Duodenal mucosa (tissue), 2 donors: ENCODE measurements around the gene ESM1.
"Not testable (repeated sequence)": the region's sequence is repeated elsewhere in the genome, so short reads cannot be mapped to it uniquely, and the experiment has no call there.

Experiments used
- H3K27ac ChIP-seq: one replicate; pipeline ENCODE4 v1.7.0; 2013; ENCODE audit warnings: low read depth, low read length
- H3K27me3 ChIP-seq, 2 donors: one replicate each; pipeline ENCODE4 v1.7.0; 2013; ENCODE audit warnings: low read length in 2 of 2, control low read depth in 1 of 2; ENCODE audit not compliant: insufficient read depth in 2 of 2, control insufficient read depth in 1 of 2
- H3K36me3 ChIP-seq, 2 donors: one replicate each; pipeline ENCODE4 v1.7.0; 2013; ENCODE audit warnings: low read length in 2 of 2, control low read depth in 1 of 2; ENCODE audit not compliant: insufficient read depth in 2 of 2, control insufficient read depth in 1 of 2
- H3K4me1 ChIP-seq, 2 donors: one replicate each; pipeline ENCODE4 v1.7.0; 2013; ENCODE audit warnings: low read length in 2 of 2, control low read depth in 1 of 2; ENCODE audit not compliant: insufficient read depth in 2 of 2, control insufficient read depth in 1 of 2
- H3K4me3 ChIP-seq, 2 donors: one replicate each; pipeline ENCODE4 v1.7.0; 2013; ENCODE audit warnings: low read length in 2 of 2, low read depth in 1 of 2
- H3K9ac ChIP-seq, 2 donors: one replicate each; pipeline ENCODE4 v1.7.0; 2013; ENCODE audit warnings: low read length in 2 of 2, low read depth in 1 of 2
- H3K9me3 ChIP-seq, 2 donors: one replicate each; pipeline ENCODE4 v1.7.0; 2013; ENCODE audit warnings: low read length in 2 of 2, control low read depth in 1 of 2; ENCODE audit not compliant: control insufficient read depth in 1 of 2

Gene ESM1

DNA sequence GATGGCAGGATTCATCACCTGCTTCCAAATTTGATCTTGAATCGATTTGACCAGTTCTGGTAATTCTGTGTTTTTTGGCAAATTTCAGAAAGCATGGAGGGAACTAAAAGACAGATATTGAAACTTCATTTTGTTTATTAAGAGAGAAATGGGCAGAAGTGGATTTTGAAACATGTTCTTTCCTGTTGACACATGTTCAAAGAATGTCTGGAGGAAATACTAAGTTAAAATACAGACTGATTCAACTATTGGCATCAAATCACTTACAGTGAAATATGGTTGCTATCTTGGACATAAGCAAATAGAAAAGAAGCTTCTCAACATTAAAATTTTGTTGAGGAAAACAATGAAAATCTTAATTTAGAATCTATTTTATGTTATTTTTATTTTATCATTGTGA is 19.3 kb upstream of the ESM1 start:
- Histone ChIP-seq H3K9ac (no peak overlapping the region), H3K27ac (no peak overlapping the region), H3K27me3 (no peaks in the 10 kb centered on the region), H3K4me3 (no peak overlapping the region), H3K36me3 (no peaks in the 10 kb centered on the region), H3K4me1 (no peaks in the 10 kb centered on the region), H3K9me3 (no peaks in the 10 kb centered on the region)

DNA sequence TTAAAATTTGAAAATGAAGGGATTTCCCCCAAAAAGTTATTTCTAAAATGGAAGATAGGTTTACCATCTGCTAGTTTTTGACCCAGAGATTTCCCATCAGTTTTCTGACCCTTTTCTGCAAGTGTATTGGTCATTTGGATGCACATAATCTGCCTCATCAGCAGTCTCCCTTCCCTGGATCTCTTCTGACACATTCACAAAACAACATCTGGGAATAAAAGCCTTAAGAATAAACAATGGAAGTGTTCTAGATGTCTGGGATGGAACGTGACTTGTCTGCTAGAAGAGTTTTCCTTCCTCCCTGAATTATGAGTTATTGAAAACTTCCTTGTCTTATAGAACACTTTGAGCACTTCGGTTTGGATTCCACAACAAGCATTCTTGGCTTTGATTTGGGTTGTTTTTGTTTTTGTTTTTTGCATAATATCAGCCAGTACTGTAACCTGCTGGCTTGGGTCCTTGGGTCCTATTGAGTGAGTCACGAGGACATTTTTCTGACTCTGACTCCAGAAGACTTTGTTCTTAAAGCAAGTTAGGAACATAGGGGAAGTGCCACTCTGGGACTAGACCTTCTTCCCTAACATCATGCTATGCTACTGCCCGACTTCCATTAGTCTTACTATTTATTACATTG is 18.2 kb upstream of the ESM1 start:
- Histone ChIP-seq H3K9me3 (no peaks in the 10 kb centered on the region), H3K4me1 (no peaks in the 10 kb centered on the region), H3K9ac (no peak overlapping the region), H3K27me3 (no peaks in the 10 kb centered on the region), H3K36me3 (no peaks in the 10 kb centered on the region), H3K27ac (no peak overlapping the region), H3K4me3 (no peak overlapping the region)

DNA sequence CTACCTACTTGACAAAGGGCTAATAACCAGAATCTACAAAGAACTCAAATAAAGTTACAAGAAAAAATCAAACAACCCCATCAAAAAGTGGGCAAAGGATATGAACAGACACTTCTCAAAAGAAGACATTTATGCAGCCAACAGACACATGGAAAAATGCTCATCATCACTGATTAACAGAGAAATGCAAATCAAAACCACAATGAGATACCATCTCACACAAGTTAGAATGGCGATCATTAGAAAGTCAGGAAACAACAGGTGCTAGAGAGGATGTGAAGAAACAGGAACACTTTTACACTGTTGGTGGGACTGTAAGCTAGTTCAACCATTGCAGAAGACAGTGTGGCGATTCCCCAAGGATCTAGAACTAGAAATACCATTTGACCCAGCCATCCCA is 16.8 kb upstream of the ESM1 start:
- not testable (repeated sequence) for H3K27me3 ChIP-seq, H3K4me3 ChIP-seq, H3K9me3 ChIP-seq, H3K4me1 ChIP-seq, H3K36me3 ChIP-seq, H3K9ac ChIP-seq, H3K27ac ChIP-seq

DNA sequence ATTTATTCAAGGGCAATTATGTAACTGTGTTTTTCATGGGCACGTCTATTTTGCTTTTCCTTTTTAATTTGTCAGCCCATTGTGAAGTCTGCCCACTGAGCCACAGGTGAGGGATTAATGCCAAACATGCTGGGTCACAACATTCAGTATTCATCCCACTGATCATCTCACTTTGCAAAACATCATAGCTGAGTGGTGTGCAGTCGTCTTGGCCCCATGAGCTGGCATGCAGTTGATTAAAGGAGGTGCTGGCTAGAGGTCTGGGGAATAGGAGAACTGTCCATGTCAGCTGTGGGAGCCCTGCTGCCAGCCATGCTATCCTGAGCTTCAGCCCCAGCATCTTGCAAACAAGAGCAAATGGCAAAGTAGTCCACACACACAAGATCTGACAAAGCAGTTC is 11.7 kb upstream of the ESM1 start:
- Histone ChIP-seq H3K4me3 (no peak overlapping the region), H3K4me1 (no peaks in the 10 kb centered on the region), H3K9me3 (no peaks in the 10 kb centered on the region), H3K9ac (no peak overlapping the region), H3K27ac (no peak overlapping the region), H3K27me3 (no peaks in the 10 kb centered on the region), H3K36me3 (no peaks in the 10 kb centered on the region)

DNA sequence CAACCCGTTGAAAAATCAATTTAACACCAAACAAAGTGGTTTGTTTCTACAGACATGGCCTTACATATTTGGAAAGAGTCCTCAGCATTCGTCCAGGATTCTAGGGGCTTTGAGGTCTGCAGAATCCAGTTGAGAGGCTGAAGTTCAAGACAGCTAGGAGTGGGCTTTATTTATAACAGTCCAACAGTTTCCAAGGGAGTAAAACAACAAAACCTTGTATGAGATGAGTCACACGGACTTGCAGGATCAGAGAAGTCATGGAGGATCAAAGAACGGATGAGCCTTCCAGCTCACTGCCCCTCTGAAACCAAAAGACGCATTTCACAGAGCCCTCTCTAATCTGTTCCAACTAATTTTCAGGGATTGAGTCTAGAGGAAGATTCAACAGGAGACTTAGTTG is 11.1 kb upstream of the ESM1 start:
- H3K4me3 ChIP-seq, result no peak overlapping the region
- H3K36me3 ChIP-seq, result no peaks in the 10 kb centered on the region
- no peak overlapping the region for H3K27ac ChIP-seq
- H3K4me1 ChIP-seq, result no peaks in the 10 kb centered on the region
- no peak overlapping the region for H3K9ac ChIP-seq
- H3K9me3 ChIP-seq, result no peaks in the 10 kb centered on the region
- no peaks in the 10 kb centered on the region for H3K27me3 ChIP-seq

DNA sequence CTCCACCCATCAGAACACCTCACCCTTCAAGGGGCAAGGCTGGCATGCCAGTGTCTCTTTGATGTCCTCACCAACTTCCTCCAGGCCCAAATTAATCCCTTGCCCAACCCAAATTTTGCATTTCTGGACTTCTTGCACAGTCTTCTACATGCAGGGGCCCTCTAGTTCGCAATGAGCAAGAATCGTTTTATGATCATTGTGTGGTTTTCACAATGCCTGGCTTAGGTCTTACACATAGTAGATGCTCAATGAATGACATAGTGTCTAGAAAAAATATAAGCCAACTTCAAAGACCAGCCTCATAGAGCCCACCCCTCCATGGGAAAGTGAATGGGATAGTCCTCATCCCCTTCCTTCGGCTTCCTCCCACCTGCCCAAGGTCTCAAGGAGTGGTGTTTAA is 9.8 kb upstream of the ESM1 start:
- Histone ChIP-seq H3K27me3 (no peaks in the 10 kb centered on the region), H3K4me3 (no peak overlapping the region), H3K9ac (no peak overlapping the region), H3K4me1 (no peaks in the 10 kb centered on the region), H3K36me3 (no peaks in the 10 kb centered on the region), H3K27ac (no peak overlapping the region), H3K9me3 (no peaks in the 10 kb centered on the region)

DNA sequence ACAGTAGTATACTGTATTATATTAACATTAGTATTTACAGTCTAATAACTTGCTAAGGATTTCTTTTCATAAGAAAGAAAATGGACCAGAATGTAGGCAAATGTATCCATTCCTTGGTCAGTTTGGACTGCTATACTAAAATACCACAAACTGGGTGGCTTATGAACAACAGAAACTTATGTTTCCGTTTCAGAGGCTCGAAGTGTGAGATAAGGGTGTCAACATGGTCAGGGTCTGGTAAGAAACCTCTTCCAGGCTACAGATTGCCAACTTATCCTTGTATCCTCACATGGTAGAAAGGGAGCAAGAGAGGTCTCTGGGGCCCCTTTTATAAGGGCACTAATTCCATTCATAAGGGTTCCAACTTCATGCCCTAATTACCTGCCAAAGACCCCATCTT is 9.2 kb upstream of the ESM1 start:
- Histone ChIP-seq H3K27ac (no peak overlapping the region), H3K27me3 (no peaks in the 10 kb centered on the region), H3K9me3 (no peaks in the 10 kb centered on the region), H3K36me3 (no peaks in the 10 kb centered on the region), H3K4me3 (no peak overlapping the region), H3K9ac (no peak overlapping the region), H3K4me1 (no peaks in the 10 kb centered on the region)

DNA sequence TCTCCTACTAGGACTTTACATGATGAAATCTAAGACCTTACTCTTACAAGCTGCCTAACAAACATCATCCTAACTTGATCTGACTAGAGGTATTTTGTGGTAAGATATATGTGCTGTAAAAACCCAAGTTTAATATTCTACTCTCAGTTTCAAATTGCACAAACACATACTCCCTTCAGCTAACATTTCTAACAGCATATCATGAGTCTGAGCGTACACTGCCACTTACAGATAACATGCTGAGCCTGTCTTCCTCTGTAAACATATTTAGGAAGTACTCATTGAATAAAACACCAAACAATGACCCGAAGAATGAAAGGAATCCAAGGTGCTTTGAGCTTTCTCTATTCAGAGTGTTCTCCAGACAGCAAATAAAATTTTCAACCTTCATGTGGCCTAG is 7.9 kb upstream of the ESM1 start:
- H3K9me3 ChIP-seq, result no peaks in the 10 kb centered on the region
- no peak overlapping the region for H3K27ac ChIP-seq
- no peaks in the 10 kb centered on the region for H3K36me3 ChIP-seq
- no peak overlapping the region for H3K9ac ChIP-seq
- H3K4me1 ChIP-seq, result peaks cover 0 to 4% of the 10 kb centered on the region in 2 donors
- no peaks in the 10 kb centered on the region for H3K27me3 ChIP-seq
- H3K4me3 ChIP-seq, result no peak overlapping the region

DNA sequence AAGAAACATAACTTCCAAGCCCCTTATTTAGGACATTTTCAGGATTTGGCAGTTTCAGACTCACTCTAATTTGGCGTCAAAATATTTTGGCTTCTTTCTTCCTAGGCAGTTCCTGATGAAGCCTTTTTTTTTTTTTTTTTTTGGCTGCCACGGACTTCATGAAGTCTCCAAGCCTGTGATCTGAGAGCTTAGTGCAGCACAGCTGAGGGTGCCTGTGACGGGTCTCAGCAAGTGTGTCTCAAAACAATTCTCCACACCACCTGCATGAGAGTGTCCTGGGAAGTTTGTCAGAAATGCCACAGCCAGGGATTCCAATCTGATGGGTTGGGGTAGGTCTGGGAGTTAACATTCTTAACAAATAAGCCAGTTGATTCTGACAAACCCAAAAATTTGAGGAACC is 6.0 kb upstream of the ESM1 start:
- Histone ChIP-seq H3K9ac (no peak overlapping the region), H3K27me3 (peaks cover 0 to 2% of the 10 kb centered on the region in 2 donors), H3K9me3 (no peaks in the 10 kb centered on the region), H3K4me3 (no peak overlapping the region), H3K36me3 (no peaks in the 10 kb centered on the region), H3K27ac (no peak overlapping the region), H3K4me1 (peaks cover 0 to 4% of the 10 kb centered on the region in 2 donors)

DNA sequence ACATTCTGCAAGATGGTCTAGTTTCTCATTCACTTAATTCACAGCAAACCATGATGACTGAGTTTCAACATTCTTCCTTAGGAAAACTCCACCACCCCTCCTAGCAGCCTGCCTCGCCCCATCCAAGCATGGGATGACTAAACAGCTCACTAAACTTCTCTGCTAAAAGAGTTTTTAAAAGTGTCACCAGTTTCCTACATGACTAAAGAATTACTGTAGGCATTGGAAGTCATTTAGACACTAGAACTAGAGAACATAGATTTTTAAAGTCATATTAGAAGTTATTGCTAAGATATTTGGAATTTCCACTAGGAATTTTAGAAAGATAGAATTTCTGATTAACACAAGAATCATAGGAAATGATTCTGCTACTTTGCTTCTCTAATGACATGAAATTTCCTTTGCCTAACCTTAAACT is 5.5 kb upstream of the ESM1 start:
- Histone ChIP-seq H3K27ac (no peak overlapping the region), H3K9me3 (no peaks in the 10 kb centered on the region), H3K27me3 (peaks cover 0 to 7% of the 10 kb centered on the region in 2 donors), H3K4me1 (peaks cover 0 to 4% of the 10 kb centered on the region in 2 donors), H3K36me3 (no peaks in the 10 kb centered on the region), H3K4me3 (no peak overlapping the region), H3K9ac (no peak overlapping the region)

DNA sequence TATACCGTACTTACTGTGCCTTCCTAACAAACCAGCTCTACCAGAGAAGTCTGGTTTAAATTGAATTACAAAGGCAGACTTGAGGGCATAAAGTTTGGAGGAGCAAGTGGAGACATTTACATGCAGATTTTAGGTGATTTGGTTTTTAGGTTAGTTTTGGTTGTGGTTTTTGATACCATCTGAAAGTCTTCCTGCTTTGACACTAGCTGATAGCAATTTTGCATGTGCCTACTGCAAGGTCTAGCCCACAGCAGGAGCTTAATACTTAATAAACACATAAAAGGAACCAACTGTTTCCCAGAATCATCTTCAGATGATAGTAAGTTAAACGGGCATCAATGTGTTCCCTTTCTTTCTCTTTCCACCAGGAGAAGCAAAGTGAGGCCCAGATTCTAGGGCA is 3.4 kb upstream of the ESM1 start:
- no peak overlapping the region for H3K4me3 ChIP-seq
- no peak overlapping the region for H3K9ac ChIP-seq
- H3K27me3 ChIP-seq, result peaks cover 12 to 19% of the 10 kb centered on the region in 2 donors
- no peak overlapping the region for H3K27ac ChIP-seq
- H3K9me3 ChIP-seq, result no peaks in the 10 kb centered on the region
- H3K36me3 ChIP-seq, result no peaks in the 10 kb centered on the region
- peaks cover 0 to 4% of the 10 kb centered on the region in 2 donors for H3K4me1 ChIP-seq
